HG03139 (cell line): ENCODE data around the gene PDE10A.

Source experiments
- ATAC-seq: cut with Tn5 transposase; IDR thresholded peaks from one replicate; pipeline ENCODE4 v1.9.1; 2021; ENCODE audit not compliant: unreplicated experiment

PDE10A gene

GRCh38 chr6:165300422-165300936 lies 362.6 kb downstream of the PDE10A start:
- ATAC-seq = no peak

- ATAC-seq = no peak
Measured at GRCh38 chr6:165298875-165299274, 364.2 kb downstream of the PDE10A start.

- ATAC-seq = no peak
Measured at GRCh38 chr6:165298402-165298801, 364.6 kb downstream of the PDE10A start.

GRCh38 chr6:165292657-165293056 lies 370.4 kb downstream of the PDE10A start:
- no peak for ATAC-seq
